Body of pancreas (tissue), 4 donors: Measurements from ENCODE around the gene SLC25A12. TPM values are rescaled to one million over a fixed set of nuclear protein-coding genes. Genes with fewer than 3 reads are reported as not detected.

Experiments used
- ATAC-seq: fragments of 150-250 bp; one replicate; pipeline ENCODE4 v1.9.1; 2016
- DNase-seq, 4 donors: peaks; one replicate each; pipeline ENCODE4 v3.0.0-alpha.2; 2019
- H3K27ac ChIP-seq, 4 donors: fragments of 200-600 bp; sonication (generic); 1 replicate in 3 of 4; 2 replicates in 1 of 4; pipeline versions ENCODE4 v1.5.1 to v1.6.1; 2016 to 2019; ENCODE audit warnings: mild to moderate bottlenecking in 1 of 4, mixed read lengths in 1 of 4, moderate library complexity in 1 of 4
- H3K27me3 ChIP-seq, 2 donors: fragments of 200-600 bp; sonication (generic); one replicate each; pipeline ENCODE4 v1.6.0; 2016; ENCODE audit warnings: mild to moderate bottlenecking in 1 of 2
- H3K36me3 ChIP-seq, 2 donors: fragments of 200-600 bp; sonication (generic); replicated peaks in 1 of 2; 2 replicates each; pipeline ENCODE4 v1.5.1; 2016; ENCODE audit warnings: low read depth in 2 of 2; ENCODE audit not compliant: insufficient read depth in 1 of 2
- H3K4me1 ChIP-seq: fragments of 200-600 bp; sonication (generic); one replicate; pipeline ENCODE4 v1.6.0; 2016
- H3K4me3 ChIP-seq, 2 donors: fragments of 200-600 bp; sonication (generic); 1 replicate in 1 of 2; 2 replicates in 1 of 2; pipeline ENCODE4 v1.5.1; 2016 to 2019
- H3K9me3 ChIP-seq, 3 donors: fragments of 200-600 bp; sonication (generic); 1 replicate in 2 of 3; 2 replicates in 1 of 3; pipeline ENCODE4 v1.5.1; 2016
- POLR2A ChIP-seq, 3 donors: fragments of 450-650 bp; IDR thresholded peaks; one replicate each; pipeline ENCODE4 v1.6.1; 2016; ENCODE audit warnings: antibody characterized with exemption in 3 of 3, mild to moderate bottlenecking in 2 of 3
- WGBS, 2 donors: methylation state at CpG; one replicate each; pipeline ENCODE4 v1.1.5; 2017; 5-methylcytosine and 5-hydroxymethylcytosine counted together
- intact Hi-C: fragments of 100-400 bp; cut with DNase I; formaldehyde crosslinking; loops from one replicate; pipeline ENCODE4 v1.15.1; 2023
- total RNA-seq, 2 donors: library from RNA; depleted of rRNA; stranded (reverse); fragments of >200 nt; gene quantifications; one replicate each; pipeline ENCODE4 v1.1.0, GENCODE V29; 2016
- TF ChIP-seq, protein P1 (sequence below), 7 experiments: fragments of 450-650 bp in 4 of 7; fragments of 200-600 bp in 3 of 7; sonication (generic) in 3 of 7; IDR thresholded peaks; one replicate each; pipeline ENCODE4 v1.5.1; 2016 to 2019; ENCODE audit warnings: antibody characterized with exemption in 7 of 7

SLC25A12 gene
- total RNA-seq, 2 donors from 2014 or later = 4.9 to 8.0 TPM

DNA sequence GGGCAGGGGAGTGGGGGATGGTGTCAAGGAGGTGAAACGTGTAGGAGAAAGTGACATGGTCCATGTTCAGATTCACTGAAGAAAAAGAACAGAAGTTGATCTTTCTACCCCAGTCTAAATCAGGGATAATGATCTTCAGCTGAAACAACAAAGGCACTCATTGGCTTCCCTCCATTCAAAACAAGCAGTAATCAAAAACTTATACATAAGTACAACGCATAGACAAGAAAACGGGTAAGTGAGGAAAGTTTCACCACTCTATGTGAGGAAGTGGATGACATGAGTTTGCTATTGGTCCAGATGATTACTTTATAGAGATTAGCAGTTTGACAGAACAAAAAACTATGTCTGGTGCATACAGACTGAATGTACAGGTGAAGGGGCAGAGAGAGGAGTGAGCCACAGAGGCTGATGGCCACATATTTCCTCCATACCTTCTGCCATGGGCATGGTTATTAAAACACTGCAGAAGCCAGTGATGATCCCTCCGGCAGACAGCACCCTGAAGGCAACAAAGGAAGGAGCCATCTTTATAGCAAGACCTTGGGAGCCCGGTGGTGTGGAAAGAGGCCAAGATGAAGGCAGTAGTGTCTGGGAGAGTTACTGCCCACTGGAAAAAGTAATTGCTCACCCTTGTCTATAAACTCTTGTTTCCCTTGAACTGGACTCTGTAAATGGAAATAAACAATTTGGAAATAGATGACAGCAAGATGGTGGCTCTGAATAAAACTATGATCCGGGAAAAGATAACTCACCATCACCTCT, 57.7 kb downstream of the SLC25A12 start:
- no peak for ATAC-seq
- Histone ChIP-seq H3K9me3 (no peaks in the 10 kb centered on the region), H3K27ac (no peak overlapping the region), H3K36me3 (peaks cover 0 to 2% of the 10 kb centered on the region in 2 donors), H3K27me3 (no peaks in the 10 kb centered on the region), H3K4me1 (no peaks in the 10 kb centered on the region), H3K4me3 (no peak overlapping the region)
- DNase-seq = no peak
- TF ChIP-seq, protein P1, sequence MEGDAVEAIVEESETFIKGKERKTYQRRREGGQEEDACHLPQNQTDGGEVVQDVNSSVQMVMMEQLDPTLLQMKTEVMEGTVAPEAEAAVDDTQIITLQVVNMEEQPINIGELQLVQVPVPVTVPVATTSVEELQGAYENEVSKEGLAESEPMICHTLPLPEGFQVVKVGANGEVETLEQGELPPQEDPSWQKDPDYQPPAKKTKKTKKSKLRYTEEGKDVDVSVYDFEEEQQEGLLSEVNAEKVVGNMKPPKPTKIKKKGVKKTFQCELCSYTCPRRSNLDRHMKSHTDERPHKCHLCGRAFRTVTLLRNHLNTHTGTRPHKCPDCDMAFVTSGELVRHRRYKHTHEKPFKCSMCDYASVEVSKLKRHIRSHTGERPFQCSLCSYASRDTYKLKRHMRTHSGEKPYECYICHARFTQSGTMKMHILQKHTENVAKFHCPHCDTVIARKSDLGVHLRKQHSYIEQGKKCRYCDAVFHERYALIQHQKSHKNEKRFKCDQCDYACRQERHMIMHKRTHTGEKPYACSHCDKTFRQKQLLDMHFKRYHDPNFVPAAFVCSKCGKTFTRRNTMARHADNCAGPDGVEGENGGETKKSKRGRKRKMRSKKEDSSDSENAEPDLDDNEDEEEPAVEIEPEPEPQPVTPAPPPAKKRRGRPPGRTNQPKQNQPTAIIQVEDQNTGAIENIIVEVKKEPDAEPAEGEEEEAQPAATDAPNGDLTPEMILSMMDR (IDR thresholded peaks at IDR 0.05) = no peak
- no peak for TF ChIP-seq POLR2A (IDR thresholded peaks at IDR 0.05)
- intact Hi-C loops = no loop called here
- whole genome bisulfite sequencing, 2 donors = 93 to 94% methylated on average over 6 of the region's 6 CpGs

DNA sequence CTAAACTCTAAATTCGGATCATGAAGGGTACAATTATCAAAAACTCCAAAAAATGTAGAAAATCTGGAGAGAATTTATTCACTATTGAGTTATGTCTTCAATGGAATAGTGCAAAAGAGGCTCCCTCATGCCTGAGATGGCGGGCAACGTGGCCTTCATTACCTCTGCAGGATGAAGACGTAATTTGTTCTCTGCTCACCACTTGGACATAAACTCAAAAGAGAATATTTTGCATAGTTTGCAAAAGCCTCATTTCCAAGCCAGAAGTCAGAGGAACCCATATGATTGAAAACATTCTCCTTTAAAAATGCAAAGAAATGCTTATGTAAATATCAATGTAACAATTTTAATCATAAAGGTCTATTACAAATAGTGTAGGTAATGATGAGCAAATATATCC, 58.7 kb downstream of the SLC25A12 start:
- intact Hi-C loops = no loop called here

DNA sequence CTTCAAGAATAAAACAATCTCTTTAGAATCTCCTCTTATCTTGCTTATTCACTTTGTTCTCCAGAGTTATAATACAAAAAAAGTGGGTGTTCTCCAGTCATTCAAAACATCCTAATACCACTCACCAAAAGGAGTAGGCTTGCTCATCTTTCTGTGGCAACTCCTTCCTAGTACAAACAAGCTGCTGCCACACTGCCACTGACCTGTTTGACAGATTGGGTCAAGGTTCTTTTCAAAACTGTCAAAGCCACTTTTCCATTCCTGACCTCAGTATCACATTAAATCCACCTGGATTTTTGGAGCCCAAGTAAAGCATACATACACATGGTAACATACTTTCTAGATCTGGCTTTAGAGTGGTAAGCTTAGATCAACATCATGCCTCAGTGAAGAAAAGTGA, 59.8 kb downstream of the SLC25A12 start:
- no peak for TF ChIP-seq POLR2A (IDR thresholded peaks at IDR 0.05)
- TF ChIP-seq, protein P1 (IDR thresholded peaks at IDR 0.05) = no peak
- ATAC-seq (no peak), DNase-seq (no peak)
- Histone ChIP-seq H3K4me1 (no peaks in the 10 kb centered on the region), H3K27ac (no peak overlapping the region), H3K9me3 (no peaks in the 10 kb centered on the region), H3K4me3 (no peak overlapping the region), H3K36me3 (peaks cover 0 to 2% of the 10 kb centered on the region in 2 donors), H3K27me3 (no peaks in the 10 kb centered on the region)
- intact Hi-C loops = no loop called here

More for the DNA sequence above, 58.7 kb downstream of the SLC25A12 start:
- DNase-seq (no peak), ATAC-seq (no peak)
- Histone ChIP-seq H3K27me3 (no peaks in the 10 kb centered on the region), H3K27ac (no peak overlapping the region), H3K36me3 (peaks cover 0 to 2% of the 10 kb centered on the region in 2 donors), H3K4me1 (no peaks in the 10 kb centered on the region), H3K4me3 (no peak overlapping the region), H3K9me3 (no peaks in the 10 kb centered on the region)
- TF ChIP-seq, protein P1 (IDR thresholded peaks at IDR 0.05) = no peak
- TF ChIP-seq POLR2A (IDR thresholded peaks at IDR 0.05) = no peak
- 85 to 94% methylated on average over 4 of the region's 4 CpGs for WGBS, 2 donors

DNA sequence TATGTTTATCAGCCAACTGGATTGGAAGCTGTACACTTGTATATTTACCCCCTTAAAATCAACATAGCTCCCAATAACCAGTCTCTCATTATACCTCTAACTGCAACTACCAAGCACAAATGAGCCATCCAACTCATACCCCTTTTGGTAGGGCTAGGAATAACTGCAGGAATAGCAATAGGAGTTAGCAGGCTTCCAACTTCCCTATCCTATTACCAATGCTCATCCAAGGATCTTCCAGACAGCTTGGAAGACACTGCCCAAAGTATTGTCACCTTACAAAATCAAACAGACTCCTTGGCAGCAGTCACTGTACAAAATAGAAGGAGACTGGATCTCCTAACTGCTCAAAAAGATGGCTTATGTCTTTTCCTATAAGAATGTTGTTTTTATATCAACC, 61.6 kb downstream of the SLC25A12 start:
- intact Hi-C loops = no loop called here
- no peak for DNase-seq
- Histone ChIP-seq H3K4me1 (no peaks in the 10 kb centered on the region), H3K9me3 (no peaks in the 10 kb centered on the region), H3K36me3 (peaks cover 0 to 2% of the 10 kb centered on the region in 2 donors), H3K4me3 (no peak overlapping the region), H3K27me3 (no peaks in the 10 kb centered on the region), H3K27ac (no peak overlapping the region)
- no peak for TF ChIP-seq POLR2A (IDR thresholded peaks at IDR 0.05)
- TF ChIP-seq, protein P1 (IDR thresholded peaks at IDR 0.05) = no peak
- no peak for ATAC-seq

DNA sequence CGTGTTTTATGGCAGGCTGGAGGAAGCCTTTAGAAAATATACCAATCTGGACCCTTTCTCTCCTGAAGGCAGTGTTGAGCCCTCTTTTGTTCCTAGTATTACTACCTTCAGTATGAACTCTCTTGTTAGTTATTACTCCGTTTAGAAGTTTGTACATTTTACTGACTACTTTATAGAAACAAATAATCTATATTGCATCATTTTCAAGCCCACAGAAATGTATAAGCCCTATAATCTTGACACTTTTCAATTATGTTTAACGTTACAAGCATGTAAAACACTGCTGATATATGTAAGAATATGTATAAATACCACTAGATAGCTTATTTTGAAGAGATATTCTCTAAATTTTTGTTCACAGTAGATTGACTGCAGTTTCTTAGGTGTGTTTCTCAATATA, 64.0 kb downstream of the SLC25A12 start:
- ATAC-seq (no peak), DNase-seq (no peak)
- Histone ChIP-seq H3K4me1 (no peaks in the 10 kb centered on the region), H3K27ac (no peak overlapping the region), H3K4me3 (no peak overlapping the region), H3K9me3 (no peaks in the 10 kb centered on the region), H3K27me3 (no peaks in the 10 kb centered on the region), H3K36me3 (no peaks in the 10 kb centered on the region)
- TF ChIP-seq, protein P1 (IDR thresholded peaks at IDR 0.05) = no peak
- no peak for TF ChIP-seq POLR2A (IDR thresholded peaks at IDR 0.05)
- 88 to 95% methylated on average over 3 of the region's 3 CpGs for WGBS, 2 donors
- intact Hi-C loops = no loop called here
